ENCODE results near the gene LRRC51. TPM values are rescaled to one million over a fixed set of nuclear protein-coding genes. Genes with fewer than 3 reads are reported as not detected.

The LRRC51 gene
- total and polyA plus RNA-seq, 12 donors: 2.4 to 15.7 (median 10.7) TPM

DNA sequence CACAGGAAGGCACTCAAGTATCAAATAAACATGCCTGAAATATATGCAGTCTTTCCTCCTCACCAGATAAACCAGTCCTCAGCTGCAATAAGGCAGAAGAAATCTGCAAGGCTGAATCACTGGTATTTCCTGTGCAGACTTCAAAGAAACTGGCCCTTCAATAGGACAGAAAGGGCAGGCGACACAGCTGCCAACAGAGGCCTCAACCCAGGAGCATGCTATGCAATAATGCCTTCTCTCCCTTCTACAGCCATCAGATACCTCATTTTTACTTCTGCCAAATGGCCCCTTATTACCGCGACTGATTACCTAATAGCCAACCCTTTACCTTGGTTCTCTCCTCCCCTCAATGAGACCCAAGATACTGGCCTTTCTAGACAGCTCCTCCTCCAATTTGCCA, 8.3 kb upstream of the LRRC51 start:
- intact Hi-C loops (cut with DNase I): no loop called here

DNA sequence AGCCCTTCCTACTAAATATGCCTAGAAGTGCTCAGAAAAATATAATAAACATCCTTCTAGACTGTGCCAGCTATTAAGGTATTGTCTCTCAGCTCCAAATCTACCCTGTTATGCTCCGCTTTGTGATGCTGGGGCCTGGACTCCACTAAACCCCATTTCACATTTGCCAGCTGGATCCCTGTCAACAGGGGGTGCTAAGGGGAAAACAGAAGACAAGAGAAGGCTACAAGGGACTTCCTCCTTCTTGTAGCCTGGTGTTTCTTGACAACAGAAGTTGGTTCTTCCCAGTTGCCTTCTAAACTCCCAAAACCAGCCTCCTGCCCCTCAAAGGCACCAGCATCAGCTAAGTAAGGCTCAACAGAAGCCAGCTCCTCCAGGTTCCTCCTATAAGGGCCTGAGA, 5.5 kb upstream of the LRRC51 start:
- intact Hi-C loops (cut with DNase I): no loop called here
- Histone ChIP-seq H3K4me1 (replicated peaks in 1 of 2) (peaks cover 25 to 34% of the 10 kb centered on the region in 2 donors), H3K27me3 (no peaks in the 10 kb centered on the region), H3K9me3 (replicated peaks in 1 of 3) (no peaks in the 10 kb centered on the region), H3K36me3 (replicated peaks in 1 of 2) (no peaks in the 10 kb centered on the region), H3K4me3 (no peak overlapping the region), H3K27ac (peak overlapping the region in 1 of 5 donors; percentile 2)
- peak in 1 of 7 donors; percentile 25 for DNase-seq
- TF ChIP-seq, protein P1, sequence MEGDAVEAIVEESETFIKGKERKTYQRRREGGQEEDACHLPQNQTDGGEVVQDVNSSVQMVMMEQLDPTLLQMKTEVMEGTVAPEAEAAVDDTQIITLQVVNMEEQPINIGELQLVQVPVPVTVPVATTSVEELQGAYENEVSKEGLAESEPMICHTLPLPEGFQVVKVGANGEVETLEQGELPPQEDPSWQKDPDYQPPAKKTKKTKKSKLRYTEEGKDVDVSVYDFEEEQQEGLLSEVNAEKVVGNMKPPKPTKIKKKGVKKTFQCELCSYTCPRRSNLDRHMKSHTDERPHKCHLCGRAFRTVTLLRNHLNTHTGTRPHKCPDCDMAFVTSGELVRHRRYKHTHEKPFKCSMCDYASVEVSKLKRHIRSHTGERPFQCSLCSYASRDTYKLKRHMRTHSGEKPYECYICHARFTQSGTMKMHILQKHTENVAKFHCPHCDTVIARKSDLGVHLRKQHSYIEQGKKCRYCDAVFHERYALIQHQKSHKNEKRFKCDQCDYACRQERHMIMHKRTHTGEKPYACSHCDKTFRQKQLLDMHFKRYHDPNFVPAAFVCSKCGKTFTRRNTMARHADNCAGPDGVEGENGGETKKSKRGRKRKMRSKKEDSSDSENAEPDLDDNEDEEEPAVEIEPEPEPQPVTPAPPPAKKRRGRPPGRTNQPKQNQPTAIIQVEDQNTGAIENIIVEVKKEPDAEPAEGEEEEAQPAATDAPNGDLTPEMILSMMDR (IDR thresholded peaks at IDR 0.05): no peak
- TF ChIP-seq POLR2A (IDR thresholded peaks at IDR 0.05): no peak
- WGBS, 4 donors: 79 to 88% (median 86%) methylated on average over 1 of the region's 1 CpG

More for the DNA sequence above, 8.3 kb upstream of the LRRC51 start:
- no peaks in the 10 kb centered on the region for H3K9me3 ChIP-seq (replicated peaks in 1 of 3)
- no peak overlapping the region for H3K4me3 ChIP-seq
- peaks cover 24 to 46% of the 10 kb centered on the region in 2 donors for H3K4me1 ChIP-seq (replicated peaks in 1 of 2)
- peak overlapping the region in 3 of 5 donors; percentile 24 to 82 (median 68) for H3K27ac ChIP-seq
- WGBS, 4 donors: 30 to 55% (median 36%) methylated on average over 3 of the region's 3 CpGs
- TF ChIP-seq, protein P1 (IDR thresholded peaks at IDR 0.05): no peak
- TF ChIP-seq POLR2A (IDR thresholded peaks at IDR 0.05): no peak
- H3K36me3 ChIP-seq (replicated peaks in 1 of 2): no peaks in the 10 kb centered on the region
- no peaks in the 10 kb centered on the region for H3K27me3 ChIP-seq
- DNase-seq: peak in 6 of 7 donors; percentile 48 to 66 (median 61)

DNA sequence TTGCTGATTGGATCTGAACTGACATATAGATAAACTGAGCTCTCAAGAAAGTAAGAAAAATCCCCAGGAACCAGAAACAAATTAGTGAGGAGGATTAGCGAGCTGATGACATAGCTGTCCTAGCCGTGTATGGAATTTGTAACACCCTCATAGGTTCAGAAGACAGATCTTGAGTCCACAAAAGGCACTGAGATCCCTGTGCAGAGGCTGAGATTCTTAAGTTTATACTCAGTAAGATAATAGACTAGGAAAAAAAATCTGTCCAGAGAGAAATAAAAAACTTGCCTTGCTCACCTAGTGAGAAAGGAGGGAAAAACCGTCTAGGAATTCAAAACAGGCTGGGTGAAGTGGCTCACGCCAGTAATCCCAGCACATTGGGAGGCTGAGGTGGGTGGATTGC, 4.9 kb upstream of the LRRC51 start:
- intact Hi-C loops (cut with DNase I): no loop called here
- WGBS, 4 donors: 92 to 94% (median 93%) methylated on average over 4 of the region's 4 CpGs
- Histone ChIP-seq H3K4me3 (no peak overlapping the region), H3K9me3 (replicated peaks in 1 of 3) (no peaks in the 10 kb centered on the region), H3K36me3 (replicated peaks in 1 of 2) (no peaks in the 10 kb centered on the region), H3K27ac (peak overlapping the region in 1 of 5 donors; percentile 2), H3K4me1 (replicated peaks in 1 of 2) (peaks cover 19 to 28% of the 10 kb centered on the region in 2 donors), H3K27me3 (no peaks in the 10 kb centered on the region)
- no peak for DNase-seq
- no peak for TF ChIP-seq POLR2A (IDR thresholded peaks at IDR 0.05)
- TF ChIP-seq, protein P1 (IDR thresholded peaks at IDR 0.05): no peak

DNA sequence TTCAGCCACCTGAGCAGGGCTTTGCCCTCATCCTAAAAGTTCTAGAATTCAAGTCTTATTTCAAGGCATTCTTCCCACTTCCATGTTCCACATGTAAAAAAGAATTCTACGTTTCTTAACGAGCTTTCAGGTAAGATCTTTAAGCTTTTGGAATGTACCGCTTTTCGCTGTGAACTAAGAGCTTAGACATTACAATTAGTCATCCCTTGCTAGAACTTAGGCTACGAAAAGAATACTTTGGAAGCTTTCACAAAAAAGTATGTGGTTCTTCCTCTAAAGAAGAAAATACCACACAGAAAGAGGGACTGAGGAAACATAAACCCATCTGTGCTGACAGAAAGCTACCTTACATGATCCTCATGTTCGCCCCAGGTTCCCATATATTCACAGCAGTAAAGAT, 2.2 kb upstream of the LRRC51 start:
- Histone ChIP-seq H3K4me1 (replicated peaks in 1 of 2) (peaks cover 11 to 27% of the 10 kb centered on the region in 2 donors), H3K4me3 (no peak overlapping the region), H3K9me3 (replicated peaks in 1 of 3) (no peaks in the 10 kb centered on the region), H3K27ac (peak overlapping the region in 2 of 5 donors; percentile 11 to 93), H3K36me3 (replicated peaks in 1 of 2) (no peaks in the 10 kb centered on the region), H3K27me3 (no peaks in the 10 kb centered on the region)
- intact Hi-C loops (cut with DNase I): no loop called here
- TF ChIP-seq, protein P1 (IDR thresholded peaks at IDR 0.05): no peak
- TF ChIP-seq POLR2A (IDR thresholded peaks at IDR 0.05): no peak
- no peak for DNase-seq
- WGBS, 4 donors: 81 to 86% (median 84%) methylated on average over 6 of the region's 6 CpGs
